Inflammatory macrophage treated with lipopolysaccharide for 1 hour (primary cell): ENCODE data around the gene NSRP1.
"Not testable (repeated sequence)": the region's sequence is repeated elsewhere in the genome, so short reads cannot be mapped to it uniquely, and the experiment has no call there.

Source experiments
- DNase-seq, 2 donors: peaks; one replicate each; pipeline ENCODE4 v3.0.0-alpha.2; 2020 to 2022

NSRP1 gene

DNA sequence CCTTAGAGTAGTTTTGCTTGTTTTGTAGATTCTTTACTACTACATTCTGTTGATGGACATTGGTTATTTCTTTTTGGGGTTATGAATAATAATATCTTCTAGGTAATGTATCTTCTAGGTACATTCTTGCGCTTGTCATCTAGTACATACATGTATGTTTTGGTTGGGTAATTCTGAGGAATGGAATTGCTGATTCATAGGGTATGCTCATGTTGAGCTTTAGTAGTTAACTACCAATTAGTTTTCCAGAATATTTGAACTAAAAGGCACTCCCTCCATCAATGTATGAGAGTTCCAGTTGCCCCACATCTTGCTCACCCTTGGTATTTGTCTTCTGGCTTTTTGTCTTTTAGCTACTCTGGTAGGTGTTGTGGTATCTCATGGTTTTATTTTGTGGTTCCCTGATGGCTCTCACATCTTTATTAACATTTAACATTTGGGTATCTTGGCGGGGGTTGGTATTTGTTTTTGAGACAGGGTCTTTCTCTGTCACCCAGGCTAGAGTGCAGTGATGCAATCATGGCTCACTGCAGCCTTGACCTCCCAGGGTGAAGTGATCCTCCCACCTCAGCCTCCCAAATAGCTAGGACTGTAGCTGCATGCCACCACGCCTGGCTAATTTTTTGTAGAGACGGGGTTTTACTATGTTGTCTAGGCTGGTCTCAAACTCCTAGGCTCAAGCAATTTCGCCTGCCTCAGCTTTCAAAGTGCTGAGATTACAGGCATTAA, 71.8 kb downstream of the NSRP1 start:
- DNase-seq = no peak

DNA sequence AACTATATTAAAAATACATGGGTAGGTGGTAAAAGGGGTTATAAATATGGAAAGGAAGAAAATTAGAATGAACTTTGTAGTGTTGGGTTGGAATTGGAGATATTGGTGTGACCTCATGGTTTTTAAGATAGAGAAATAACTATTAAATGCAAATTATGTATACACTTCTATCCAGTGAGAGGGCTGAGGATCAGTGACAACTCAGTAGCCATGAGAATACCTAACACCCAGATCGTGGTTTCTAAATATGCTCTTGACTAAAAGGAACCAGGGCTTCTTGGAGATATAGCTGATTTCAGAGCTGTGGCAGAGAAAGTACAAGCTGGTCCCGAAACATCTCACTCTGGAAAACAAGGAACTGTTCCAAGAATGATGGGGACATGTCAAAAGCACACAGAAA, 74.5 kb downstream of the NSRP1 start:
- DNase-seq = no peak

DNA sequence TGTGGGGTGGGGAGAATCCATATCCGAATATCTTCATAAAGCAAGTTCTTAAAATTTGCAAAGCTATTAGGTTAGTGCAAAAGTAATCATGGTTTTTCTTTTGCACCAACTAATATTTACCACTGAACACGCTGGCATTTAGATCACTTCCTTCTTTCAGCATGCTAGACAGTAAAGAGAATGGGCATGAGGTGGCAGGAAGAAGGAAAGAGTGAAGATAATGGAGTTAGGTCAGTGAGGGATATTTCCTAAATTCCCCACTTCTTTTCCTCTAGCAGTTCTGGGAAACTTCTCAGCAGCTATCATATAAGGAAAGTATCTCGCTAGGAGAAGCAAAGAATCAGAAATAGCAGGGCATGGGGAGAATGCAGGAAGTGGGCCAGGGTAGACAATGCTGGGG, 79.9 kb downstream of the NSRP1 start:
- DNase-seq = no peak

DNA sequence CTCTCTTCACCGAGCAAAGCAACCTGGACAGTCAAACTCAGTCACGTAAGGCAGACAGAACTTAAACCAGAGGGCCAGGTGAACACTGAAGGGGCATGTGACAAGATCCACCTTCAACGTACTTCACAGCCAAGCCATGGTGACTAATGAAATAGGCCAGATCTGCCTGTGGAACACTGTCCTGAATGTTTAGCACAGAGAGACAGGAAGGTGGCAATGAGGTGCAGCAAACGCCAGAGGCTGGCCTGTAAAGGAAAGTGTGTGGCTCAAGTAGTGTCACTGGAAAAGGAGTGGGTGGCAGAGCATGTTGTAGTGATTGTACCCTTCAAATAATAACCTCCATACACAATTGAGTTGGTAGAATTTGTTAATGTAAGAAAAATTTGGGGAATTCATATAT, 80.8 kb downstream of the NSRP1 start:
- DNase-seq = no peak

DNA sequence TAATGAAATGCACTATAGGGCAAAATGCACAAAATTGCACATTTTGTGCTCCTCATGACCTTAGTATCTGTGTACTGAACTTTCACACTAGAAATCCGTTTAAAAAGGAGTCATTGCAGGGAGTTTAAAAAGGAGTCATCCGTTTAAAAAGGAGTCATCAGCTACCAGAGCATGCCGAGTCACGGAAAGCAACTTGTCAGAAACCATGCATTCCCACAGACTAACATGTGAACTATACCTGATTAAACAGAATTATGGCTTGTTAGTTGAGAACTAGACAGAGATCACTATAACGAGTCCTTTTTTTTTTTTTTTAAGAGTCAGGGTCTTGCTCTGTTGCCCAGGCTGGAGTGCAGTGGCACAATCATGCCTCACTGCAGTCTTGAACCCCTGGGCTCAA, 83.0 kb downstream of the NSRP1 start:
- DNase-seq = no peak

DNA sequence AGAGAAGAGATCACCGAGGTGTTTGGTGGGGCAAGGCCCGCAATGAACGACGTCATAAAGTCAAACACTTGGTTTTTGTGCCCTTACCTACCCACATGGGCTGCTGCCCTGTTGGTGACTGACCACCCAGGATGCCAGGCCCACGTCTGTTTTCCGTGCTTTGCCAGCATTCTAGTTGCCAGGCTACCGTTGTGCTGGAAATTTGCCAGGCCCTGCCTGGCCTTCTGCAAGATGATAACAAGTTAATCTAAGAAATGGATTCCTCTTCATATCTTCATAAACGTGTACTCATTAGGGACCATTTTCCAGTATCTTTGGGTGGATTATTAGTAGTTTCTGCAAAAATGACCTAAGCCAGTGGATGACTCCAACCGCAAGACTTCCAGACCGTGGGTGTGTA, 83.5 kb downstream of the NSRP1 start:
- no peak for DNase-seq

DNA sequence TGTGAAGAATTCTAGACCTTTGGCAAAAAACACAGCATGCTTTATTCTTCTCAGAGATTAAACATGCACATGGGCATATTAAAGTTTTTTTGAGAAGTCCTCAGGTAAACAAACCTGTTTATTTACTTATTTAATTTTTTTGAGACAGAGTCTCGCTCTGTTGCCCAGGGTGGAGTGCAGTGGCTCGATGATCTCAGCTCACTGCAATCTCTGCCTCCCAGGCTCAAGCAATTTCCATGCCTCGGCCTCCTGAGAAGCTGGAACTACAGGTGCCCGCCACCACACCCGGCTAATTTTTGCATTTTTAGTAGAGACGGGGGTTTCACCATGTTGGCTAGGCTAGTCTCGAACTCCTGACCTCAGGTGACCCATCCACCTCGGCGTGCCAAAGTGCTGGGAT, 84.0 kb downstream of the NSRP1 start:
- not testable (repeated sequence) for DNase-seq

DNA sequence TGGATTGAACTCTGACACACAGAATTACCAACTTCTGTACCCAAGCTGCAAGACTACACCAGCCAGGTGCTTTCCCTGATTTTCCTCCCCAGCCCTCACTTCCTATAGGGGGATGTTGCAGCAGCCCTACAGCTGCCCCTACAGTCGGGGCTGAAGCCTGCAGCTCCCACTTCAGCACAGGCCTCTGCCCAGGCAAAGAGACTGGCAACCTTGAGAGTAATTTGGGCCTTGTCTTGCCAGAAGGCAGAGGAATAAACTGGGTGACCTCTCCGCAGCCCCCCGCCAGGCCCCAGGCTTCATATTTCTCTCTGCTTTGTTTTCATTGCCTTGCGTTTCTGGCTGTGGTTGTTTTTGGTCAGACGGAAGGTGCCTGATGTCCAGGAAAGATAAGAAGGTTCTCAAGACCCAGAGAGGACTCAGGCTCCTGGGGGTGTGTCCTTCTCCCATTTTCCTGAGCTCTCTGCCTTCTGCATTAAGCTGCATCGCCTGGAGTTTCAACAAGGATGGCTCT, 86.9 kb downstream of the NSRP1 start:
- no peak for DNase-seq

DNA sequence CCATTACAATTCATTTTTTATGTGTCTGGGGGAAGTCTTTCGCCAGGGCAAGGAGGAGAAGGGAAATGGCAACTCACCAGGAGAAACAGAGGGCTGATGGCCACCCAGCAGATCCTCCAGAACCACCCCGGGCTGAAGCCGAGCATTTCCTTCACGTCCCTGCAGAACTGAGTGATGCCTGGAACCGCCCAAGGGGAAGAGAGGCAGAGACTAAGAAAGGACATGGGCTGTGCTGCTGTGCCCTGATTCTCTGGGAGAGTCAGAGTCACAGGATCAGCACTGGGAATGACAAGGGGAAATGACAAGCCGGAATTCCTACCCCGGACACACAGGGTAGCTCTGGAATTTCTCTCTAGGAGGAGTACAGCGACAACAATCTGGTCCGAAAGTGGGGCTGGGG, 91.0 kb downstream of the NSRP1 start:
- DNase-seq = no peak

DNA sequence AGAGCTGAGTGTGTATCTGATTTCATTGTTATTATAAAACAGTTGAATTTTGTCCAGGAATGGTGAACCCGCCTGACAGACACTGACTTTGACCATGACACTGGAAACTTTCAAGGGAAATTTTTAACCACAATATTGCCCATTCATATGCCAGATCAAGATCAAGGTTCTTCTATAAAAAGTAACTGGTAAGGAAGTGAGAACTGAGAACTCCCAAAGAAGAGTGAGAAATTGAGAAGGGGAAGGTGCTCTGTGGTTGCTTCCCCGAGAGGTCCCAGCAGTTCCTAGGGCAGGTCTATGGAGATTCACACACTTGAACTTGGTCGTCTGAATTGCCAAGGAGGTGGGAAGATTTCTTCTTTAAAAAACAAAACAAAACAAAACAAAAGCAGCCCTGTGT, 91.6 kb downstream of the NSRP1 start:
- peak; percentile 18 for DNase-seq

DNA sequence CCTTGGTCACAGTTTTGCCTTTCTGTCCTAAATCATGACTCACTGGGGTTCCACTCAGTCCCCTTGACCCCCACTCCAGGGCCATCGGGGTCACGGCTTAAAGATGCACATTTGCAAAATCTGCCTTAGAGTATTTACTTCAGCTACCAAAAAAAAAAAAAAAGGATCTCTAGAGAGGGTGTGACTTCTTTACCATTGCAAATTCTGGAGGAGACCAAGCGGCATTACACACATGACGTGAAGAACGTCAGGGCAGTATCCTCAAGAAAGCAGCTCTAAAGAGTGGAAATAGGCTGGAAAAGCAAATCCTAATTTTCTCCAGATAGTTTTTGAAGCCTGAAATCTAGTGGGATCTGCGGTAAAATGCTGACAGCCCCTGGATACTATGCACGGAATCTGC, 93.3 kb downstream of the NSRP1 start:
- DNase-seq = no peak

DNA sequence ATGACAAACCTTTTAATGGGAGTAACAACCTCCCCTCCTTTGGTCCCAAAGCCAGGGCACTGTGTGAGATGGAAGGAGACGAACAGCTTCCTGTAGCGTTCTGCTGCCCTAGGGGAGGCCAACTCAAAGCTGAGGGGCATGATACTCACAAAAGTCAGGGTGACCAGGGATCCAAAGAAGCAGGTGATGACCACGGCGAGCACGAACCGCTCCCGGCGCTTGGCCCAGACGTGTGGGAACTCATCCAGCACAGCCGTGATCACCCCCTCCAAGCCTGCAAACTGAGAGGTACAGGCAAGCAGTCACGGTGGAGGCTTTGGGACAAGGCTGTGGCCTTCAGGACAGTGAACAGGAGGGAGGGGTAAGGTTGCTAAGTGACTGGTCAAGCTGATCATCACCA, 93.8 kb downstream of the NSRP1 start:
- DNase-seq = no peak

DNA sequence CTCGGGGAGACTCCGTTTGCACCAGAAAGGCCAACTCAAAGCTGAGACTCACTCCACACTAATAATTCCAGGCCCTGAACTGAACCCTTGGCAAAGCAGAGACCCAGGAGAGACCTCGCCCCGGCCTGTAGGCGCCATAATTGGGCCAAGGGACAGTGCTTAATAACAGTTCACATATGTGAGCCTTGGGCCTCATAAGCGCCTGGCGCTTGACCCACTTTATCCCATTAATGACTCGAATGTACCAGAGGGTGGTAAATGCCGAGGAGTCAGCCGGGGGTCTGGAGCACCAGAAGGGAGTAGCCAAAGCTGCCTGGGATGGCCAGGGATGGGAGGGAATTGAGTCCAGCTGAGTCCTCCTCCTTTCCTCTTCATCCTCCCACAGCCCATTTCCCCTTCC, 94.3 kb downstream of the NSRP1 start:
- DNase-seq = no peak

DNA sequence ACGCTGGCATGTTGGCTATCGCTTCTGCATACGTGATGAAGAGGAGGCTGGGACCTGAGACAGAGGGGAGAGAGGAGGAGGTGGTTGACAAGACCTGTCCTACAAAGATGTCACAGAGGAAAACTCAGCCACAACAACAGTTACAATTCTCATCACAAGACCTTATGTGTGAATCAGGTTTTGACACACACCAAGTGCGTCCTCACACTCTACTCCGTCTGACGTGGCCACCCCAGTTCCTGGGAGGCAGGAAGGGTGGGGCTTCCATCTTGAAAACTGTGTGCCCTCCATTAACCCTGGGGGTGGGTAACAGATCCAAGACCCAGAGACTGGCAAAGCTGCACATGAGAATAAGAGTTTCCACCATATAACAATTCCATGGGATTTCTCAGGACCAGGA, 94.8 kb downstream of the NSRP1 start:
- DNase-seq = no peak

DNA sequence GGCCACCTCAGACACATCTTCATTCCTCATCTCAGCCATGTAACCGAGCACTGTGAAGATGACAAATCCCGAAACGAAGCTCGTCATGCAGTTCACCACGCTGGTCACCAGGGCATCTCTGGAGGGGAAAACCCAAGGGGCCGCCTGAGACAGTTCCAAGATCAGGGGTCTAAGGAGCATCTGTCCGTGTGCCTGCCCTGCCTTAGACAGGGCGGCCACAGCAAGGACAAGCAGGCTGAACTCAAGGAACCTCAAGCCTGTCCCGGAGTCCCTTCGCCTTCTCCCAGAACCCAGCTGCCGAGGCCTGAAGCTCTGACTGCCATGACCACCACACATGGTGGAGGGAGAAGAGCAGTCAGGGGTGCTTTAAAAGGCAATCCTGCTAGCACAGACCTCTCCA, 96.1 kb downstream of the NSRP1 start:
- DNase-seq = no peak

DNA sequence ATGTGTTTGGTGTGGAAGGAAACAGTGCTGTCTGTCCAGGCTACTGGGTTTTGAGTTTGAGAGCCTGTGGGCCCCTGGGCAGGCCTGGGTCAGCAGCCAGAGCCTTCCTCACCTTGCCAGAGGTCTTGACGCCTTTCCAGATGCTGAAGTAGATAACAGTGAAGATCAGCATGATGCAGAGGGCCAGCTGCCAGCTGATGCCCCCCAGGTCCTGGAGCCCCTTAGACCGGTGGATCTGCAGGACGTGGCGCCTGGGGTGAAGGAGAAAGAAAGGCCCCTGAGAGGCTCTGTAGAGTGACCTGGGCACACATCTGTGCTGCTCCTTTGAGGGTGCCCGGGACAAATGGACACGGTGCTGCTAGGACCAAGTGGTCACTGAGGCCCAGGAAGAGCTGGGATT, 100.4 kb downstream of the NSRP1 start:
- DNase-seq = no peak

DNA sequence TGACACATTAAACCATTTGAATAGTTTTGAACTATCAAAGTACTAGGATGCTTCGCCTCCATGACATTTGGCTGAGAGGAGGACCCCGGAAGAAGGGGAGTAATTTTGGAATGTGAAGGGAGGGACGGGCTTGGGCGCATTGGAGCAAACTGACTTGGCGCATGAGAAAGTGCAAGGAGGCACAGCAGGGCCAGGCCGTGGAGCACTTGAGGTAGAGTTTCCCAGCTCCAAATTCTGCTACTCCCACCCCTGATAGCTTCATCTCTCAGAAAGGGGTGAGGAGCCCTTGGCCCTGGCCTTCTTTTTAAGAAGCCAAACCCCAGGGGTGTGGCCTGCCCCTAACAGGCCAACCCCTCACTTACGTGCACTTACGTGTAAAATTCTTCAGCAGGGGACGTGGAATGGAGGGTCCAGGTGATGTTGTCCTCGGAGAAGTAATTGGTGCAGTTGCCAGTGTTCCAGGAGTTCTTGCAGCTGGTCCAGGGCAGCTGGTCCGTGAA, 101.2 kb downstream of the NSRP1 start:
- DNase-seq = no peak

DNA sequence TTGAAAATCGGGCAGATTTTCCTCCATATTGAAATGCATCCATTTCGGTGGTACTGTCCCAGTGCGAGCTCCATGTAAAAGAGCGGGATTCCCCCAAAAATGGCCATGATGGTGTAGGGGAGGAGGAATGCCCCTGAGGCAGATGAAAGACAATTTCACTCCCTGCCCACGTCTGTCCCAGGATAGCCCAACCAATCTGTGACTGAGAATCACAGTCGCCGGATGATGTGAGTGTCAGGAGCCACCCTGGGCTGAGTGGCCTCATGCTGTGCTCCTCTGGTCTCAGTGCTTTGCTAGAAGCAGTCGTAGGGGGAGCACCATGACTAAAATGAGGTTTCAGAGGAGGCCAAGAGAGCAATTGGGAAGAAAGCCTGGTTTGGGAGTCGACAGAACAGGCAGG, 102.2 kb downstream of the NSRP1 start:
- peak in 1 of 2 donors; percentile 39 for DNase-seq

DNA sequence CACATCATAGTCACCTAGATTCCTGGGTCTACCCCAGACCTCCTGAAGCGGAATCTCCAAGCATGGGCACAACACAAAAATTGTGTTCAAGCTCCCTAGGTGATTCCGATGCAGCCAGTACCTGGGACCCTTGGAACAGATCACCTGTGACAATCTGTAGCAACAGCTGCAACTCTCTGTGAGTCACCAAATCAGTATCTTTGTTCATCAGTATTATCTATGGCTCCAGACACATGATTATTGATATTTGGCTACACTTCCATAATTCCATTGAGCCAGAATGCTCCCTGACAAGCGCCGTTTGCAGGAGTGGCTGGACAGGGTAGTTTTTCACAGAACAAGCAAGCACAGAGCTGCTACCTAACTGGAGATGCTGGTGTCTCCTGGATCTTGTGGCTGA, 102.7 kb downstream of the NSRP1 start:
- DNase-seq = no peak

DNA sequence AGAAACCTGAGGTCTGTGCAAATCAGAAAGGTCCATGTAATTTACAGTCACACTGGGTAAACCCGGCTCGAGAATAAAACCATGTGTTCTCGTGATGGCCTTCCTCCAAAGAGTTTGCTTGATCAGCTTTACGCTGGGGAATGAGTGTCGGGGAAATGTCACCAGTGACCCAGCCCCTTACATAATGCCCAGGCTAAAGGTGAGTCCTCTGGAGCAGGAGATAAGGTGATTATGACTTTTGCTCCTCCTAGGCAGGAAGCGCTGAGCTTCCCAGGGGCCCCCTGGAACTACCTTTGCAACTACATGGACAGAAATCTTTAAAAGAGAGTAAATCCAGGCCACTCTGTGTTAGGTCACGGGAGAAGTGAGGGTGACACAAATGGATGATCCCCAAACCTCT, 103.2 kb downstream of the NSRP1 start:
- no peak for DNase-seq

DNA sequence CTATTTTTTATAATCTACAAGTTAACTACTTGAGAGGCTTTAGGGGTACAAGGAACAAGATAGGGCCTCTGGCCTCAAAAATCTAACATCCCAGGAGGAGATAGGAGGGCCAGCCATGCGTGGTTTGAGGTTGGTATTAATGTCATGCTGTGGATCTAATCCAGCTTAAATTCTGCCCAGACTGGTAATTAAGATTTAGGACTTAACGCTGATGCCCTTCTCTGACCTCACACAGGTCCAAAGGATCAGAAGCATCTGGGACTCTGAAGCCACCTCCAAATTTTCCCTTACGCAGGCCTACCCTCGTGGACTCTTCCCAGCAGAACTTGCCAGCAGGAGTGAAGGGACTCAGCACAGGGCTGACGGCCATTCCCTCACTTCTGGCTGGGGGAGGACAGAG, 103.8 kb downstream of the NSRP1 start:
- DNase-seq = no peak

DNA sequence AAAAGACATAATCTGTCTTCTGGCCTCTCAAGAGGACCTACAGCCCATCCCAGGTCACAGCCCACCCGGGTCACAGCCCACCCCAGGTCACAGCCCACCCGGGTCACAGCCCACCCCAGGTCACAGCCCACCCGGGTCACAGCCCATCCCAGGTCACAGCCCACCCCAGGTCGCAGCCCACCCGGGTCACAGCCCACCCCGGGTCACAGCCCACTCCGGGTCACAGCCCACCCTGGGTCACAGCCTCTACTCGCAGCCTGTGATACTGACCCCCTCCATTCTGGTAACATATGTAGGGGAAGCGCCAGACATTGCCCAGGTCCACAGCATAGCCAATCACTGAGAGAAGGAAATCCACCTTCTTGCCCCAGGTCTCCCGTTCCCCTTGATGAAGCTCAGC, 104.7 kb downstream of the NSRP1 start:
- no peak for DNase-seq

DNA sequence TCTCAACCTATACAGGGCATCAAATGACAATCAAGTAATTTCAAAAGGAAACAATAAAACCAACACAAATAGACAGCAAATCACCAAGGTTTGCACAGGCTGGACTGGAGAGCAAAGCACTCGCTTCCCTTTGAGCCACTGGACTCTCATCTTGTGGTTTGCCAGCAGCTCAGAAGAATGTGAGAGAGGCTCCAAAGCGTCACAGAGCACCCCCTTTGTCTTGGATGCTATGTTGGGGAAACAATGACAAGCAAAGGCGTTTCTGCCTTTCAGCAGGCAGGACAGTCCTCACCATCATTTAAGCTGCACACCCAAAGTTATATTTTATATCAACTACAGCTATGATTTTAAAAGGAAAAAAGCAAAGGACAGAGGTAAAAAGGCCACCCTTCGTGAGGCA, 105.6 kb downstream of the NSRP1 start:
- DNase-seq = no peak

DNA sequence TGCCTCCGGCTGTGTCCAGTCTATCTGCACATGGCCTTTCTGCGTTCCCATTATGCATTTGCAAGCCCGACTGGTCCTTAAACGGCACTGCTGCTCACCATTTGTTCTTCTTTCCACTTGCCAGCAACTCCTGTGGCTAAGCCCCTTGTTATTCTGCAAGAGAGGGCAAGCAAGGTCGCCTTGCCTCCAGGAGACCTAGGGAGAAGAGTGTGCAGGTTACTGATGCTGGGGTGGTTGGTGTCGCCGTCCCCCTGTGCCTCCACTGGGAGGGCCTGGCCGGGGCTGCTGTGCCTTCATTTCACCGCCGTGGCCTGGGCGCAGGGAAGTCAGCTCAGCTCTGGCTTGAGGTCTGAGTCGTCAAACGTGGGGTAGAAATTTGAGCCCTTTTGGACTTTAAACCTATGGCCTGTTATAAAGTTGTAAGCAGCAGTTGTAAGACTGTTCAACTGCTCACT, 106.1 kb downstream of the NSRP1 start:
- DNase-seq = no peak

DNA sequence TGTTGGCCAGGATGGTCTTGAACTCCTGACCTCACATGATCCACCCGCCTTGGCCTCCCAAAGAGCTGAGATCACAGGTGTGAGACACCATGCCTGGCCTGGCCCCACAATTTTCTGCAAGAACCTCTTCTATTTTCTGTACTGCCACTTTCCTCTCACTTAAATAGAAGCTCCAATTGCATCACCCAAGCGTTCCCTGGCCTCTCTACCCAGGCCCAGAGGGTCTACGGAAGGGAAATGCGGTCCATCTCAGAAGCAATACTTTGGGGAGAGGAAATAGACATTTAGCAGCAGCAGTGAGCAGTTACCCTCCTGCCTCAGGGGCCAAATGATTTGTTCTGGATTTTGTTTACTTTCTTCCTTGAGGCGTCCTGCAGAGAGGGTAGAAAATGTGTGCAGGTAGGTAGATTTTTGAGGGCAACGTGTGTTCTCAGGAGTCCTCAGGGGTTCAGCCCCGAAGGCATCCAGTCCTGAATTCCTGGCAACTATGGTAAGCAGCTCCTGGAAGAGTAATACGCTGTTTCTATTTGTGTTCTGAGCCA, 107.9 kb downstream of the NSRP1 start:
- DNase-seq = no peak
